Measurements from ENCODE around the gene RELA. TPM values are rescaled to one million over a fixed set of nuclear protein-coding genes. Genes with fewer than 3 reads are reported as not detected.

Gene RELA
- total RNA-seq, 6 donors from 2014 or later, result 42.9 to 86.8 (median 58.7) TPM

- no peaks in the 10 kb centered on the region for H3K27me3 ChIP-seq
- H3K4me3 ChIP-seq, result no peak overlapping the region
- 94 to 98% methylated on average over 2 of the region's 2 CpGs for WGBS, 2 donors
- TF ChIP-seq POLR2A (IDR thresholded peaks at IDR 0.05) (no peak), POLR2AphosphoS5 (IDR thresholded peaks at IDR 0.05) (no peak), CTCF (IDR thresholded peaks at IDR 0.05) (no peak), EP300 (IDR thresholded peaks at IDR 0.05) (no peak)
- DNase-seq, result no peak
- no peak for ATAC-seq (ENCODE audit: low FRiP score in 2 of 2)
- no peak overlapping the region for H3K27ac ChIP-seq
- no peaks in the 10 kb centered on the region for H3K36me3 ChIP-seq
- H3K9me3 ChIP-seq, result no peaks in the 10 kb centered on the region
- no peaks in the 10 kb centered on the region for H3K4me1 ChIP-seq
Measured at GRCh38 chr11:65672982-65673381, 10.3 kb upstream of the RELA start.

GRCh38 chr11:65672180-65672860 is 9.6 kb upstream of the RELA start:
- no peaks in the 10 kb centered on the region for H3K36me3 ChIP-seq
- H3K4me1 ChIP-seq, result no peaks in the 10 kb centered on the region
- no peaks in the 10 kb centered on the region for H3K27me3 ChIP-seq
- no peak overlapping the region for H3K4me3 ChIP-seq
- H3K27ac ChIP-seq, result no peak overlapping the region
- no peaks in the 10 kb centered on the region for H3K9me3 ChIP-seq
- no peak for TF ChIP-seq CTCF (IDR thresholded peaks at IDR 0.05)
- no peak for TF ChIP-seq POLR2A (IDR thresholded peaks at IDR 0.05)
- TF ChIP-seq EP300 (IDR thresholded peaks at IDR 0.05), result no peak
- DNase-seq (no peak), ATAC-seq (ENCODE audit: low FRiP score in 2 of 2) (no peak)

- no peaks in the 10 kb centered on the region for H3K9me3 ChIP-seq
- peak overlapping the region; percentile 98 to 99 (median 99) for H3K27ac ChIP-seq
- peaks cover 14 to 29% (median 18%) of the 10 kb centered on the region in 4 donors for H3K36me3 ChIP-seq
- ATAC-seq (ENCODE audit: low FRiP score in 2 of 2), result peak; percentile 64 to 68
- TF ChIP-seq CTCF (IDR thresholded peaks at IDR 0.05) (no peak), POLR2AphosphoS5 (IDR thresholded peaks at IDR 0.05) (peak; percentile 46 to 48), POLR2A (IDR thresholded peaks at IDR 0.05) (no peak), EP300 (IDR thresholded peaks at IDR 0.05) (no peak)
- H3K4me3 ChIP-seq, result peak overlapping the region; percentile 55 to 86 (median 82)
- H3K4me1 ChIP-seq, result peaks cover 23 to 43% (median 34%) of the 10 kb centered on the region in 4 donors
- peak in 1 of 2 donors; percentile 84 for DNase-seq
- no peaks in the 10 kb centered on the region for H3K27me3 ChIP-seq
- 0 to 2% methylated on average over 12 to 14 of the region's 15 CpGs for WGBS, 2 donors
Measured at GRCh38 chr11:65663639-65664200, 1.0 kb upstream of the RELA start.

GRCh38 chr11:65662247-65662798 is 393 bp downstream of the RELA start:
- H3K4me1 ChIP-seq, result peaks cover 23 to 43% (median 34%) of the 10 kb centered on the region in 4 donors
- DNase-seq (no peak), ATAC-seq (ENCODE audit: low FRiP score in 2 of 2) (no peak)
- no peaks in the 10 kb centered on the region for H3K27me3 ChIP-seq
- H3K4me3 ChIP-seq, result peak overlapping the region; percentile 81 to 86 (median 82)
- WGBS, 2 donors, result 0 to 1% methylated on average over 7 to 19 of the region's 29 CpGs
- no peaks in the 10 kb centered on the region for H3K9me3 ChIP-seq
- peak overlapping the region; percentile 98 to 99 (median 99) for H3K27ac ChIP-seq
- H3K36me3 ChIP-seq, result peaks cover 28 to 43% (median 32%) of the 10 kb centered on the region in 4 donors
- peak in 1 of 4 donors; percentile 51 for TF ChIP-seq POLR2A (IDR thresholded peaks at IDR 0.05)
- no peak for TF ChIP-seq POLR2AphosphoS5 (IDR thresholded peaks at IDR 0.05)
- no peak for TF ChIP-seq CTCF (IDR thresholded peaks at IDR 0.05)
- TF ChIP-seq EP300 (IDR thresholded peaks at IDR 0.05), result no peak

Data from upper lobe of left lung (tissue), 6 donors.